Measurements from ENCODE around the gene PLAC9. TPM values are rescaled to one million over a fixed set of nuclear protein-coding genes. Genes with fewer than 3 reads are reported as not detected.
A peak's percentile ranks its signal among the peaks of the same experiment; 100 is the strongest.
"Not testable (repeated sequence)": the region's sequence is repeated elsewhere in the genome, so short reads cannot be mapped to it uniquely, and the experiment has no call there.

The PLAC9 gene
- total RNA-seq, 2 experiments from 2014 or later = not detected

DNA sequence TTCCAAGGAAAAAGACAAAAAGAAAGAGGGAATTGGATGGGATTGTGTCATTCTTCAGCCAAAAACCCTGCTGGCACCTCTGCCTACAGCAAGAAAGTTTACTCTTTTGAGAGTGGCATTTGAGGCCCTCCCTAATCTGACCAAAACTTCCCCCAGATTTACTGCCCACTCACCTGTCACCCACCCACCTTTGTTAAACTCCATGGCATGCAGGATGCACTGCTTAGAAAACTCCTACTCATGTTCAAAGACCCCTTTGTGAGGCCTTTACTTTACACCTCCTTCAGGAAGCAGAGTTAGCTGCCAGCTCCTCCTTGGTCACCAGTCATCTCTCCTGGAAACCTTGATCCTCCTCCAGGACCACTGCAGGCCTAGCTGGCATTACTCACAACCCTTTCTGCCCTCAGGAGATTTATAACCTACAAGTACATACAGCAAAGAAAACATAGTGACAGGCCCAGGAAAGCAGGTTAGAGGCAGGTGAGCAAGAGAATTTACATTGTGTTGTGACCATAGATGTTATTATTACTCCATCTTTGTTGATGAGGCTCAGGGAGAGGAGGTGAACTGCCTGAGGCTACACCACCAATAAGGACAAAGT, 10.3 kb upstream of the PLAC9 start:
- no peak for DNase-seq
- intact Hi-C loops (cut with micrococcal nuclease) = no loop called here
- ChIA-PET CTCF (interaction anchor here (0.6 to 1.2 kb wide), 2 partner anchors 7 to 22 kb away, joined by 4 to 5 read pairs; no protein-coding TSS in a partner anchor), POLR2A (no interaction called here)
- Mint-ChIP-seq H3K27me3 (peaks cover 5% of the 10 kb centered on the region), H3K4me1 (ENCODE audit: low read depth) (no peaks in the 10 kb centered on the region), H3K9me3 (no peaks in the 10 kb centered on the region), H3K27ac (no peak overlapping the region), H3K36me3 (no peaks in the 10 kb centered on the region), H3K4me3 (no peak overlapping the region)

DNA sequence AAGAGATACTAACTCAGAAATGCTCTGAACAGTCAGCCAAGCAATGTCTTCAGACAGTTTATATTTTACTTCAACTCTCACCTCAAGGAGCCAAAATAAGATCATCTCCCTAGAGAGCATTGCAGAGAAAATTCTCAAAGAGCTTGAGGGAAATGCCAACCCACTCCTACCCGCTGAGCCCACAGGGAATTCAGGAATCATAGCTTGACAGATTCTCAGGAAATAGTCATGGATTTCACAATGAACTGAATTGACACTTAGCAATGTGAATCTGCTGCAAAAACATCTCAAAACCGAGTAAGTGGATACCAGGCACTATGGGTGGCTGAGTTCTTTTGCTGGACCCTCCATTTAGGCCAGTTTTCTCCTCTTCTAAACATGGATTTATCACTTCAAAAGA, 9.8 kb upstream of the PLAC9 start:
- Mint-ChIP-seq H3K4me1 (ENCODE audit: low read depth) (no peaks in the 10 kb centered on the region), H3K27ac (no peak overlapping the region), H3K4me3 (no peak overlapping the region), H3K36me3 (no peaks in the 10 kb centered on the region), H3K9me3 (no peaks in the 10 kb centered on the region), H3K27me3 (peaks cover 5% of the 10 kb centered on the region)
- no peak for DNase-seq
- ChIA-PET POLR2A (no interaction called here), CTCF (interaction anchor here (1.2 kb wide), 1 partner anchor 21 kb away, joined by 4 read pairs; no protein-coding TSS in a partner anchor)
- intact Hi-C loops (cut with micrococcal nuclease) = no loop called here

DNA sequence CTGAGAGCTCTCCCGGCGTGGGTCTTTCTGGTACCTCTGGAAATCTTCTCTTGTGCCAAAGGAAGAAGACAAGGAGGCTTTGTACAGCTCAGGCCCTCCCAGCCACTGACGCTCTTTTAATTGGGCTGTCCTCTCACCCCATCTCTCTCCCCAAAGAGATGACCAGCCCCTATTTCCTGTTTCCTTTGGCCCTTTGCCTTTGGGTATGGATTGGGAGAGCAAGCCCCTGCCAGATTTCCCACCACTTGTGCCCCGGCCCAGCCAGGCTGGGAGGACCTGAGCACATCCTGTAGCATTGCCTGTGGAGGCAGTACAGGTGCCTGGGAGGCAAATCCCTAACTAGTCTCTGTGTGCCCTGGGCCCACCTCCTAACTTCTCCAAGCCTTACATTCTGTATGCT, 5.7 kb upstream of the PLAC9 start:
- Mint-ChIP-seq H3K4me1 (ENCODE audit: low read depth) (no peaks in the 10 kb centered on the region), H3K9me3 (no peaks in the 10 kb centered on the region), H3K27ac (no peak overlapping the region), H3K36me3 (no peaks in the 10 kb centered on the region), H3K27me3 (peaks cover 10% of the 10 kb centered on the region), H3K4me3 (no peak overlapping the region)
- POLR2A ChIA-PET = no interaction called here
- DNase-seq = no peak
- CTCF ChIA-PET = interaction anchor here (1.2 kb wide), 1 partner anchor 657 kb away, joined by 3 read pairs; no protein-coding TSS in a partner anchor
- intact Hi-C loops (cut with micrococcal nuclease) = no loop called here

DNA sequence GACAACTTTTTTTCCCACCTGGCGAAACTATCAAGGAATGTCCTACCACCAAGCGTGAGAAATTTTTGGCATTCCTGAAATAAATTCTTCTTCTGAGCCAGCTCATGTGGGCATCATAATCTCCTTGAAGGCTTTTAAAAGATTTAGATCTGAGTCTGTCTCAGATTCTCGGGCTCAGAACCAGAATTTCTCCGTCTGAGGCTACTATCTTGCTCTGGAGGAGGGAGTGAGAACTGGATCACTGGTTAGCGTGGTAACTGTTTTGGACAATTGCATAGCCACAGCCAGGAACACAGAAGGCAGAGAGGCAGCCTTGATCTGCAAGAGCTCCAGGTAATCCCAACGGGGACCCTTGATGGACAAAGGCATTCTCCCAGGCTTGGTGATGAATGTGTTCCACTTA, 1.0 kb upstream of the PLAC9 start:
- H3K36me3 Mint-ChIP-seq = no peaks in the 10 kb centered on the region
- intact Hi-C loops (cut with micrococcal nuclease) = no loop called here
- H3K4me1 Mint-ChIP-seq (ENCODE audit: low read depth) = peaks cover 3% of the 10 kb centered on the region
- no peaks in the 10 kb centered on the region for H3K9me3 Mint-ChIP-seq
- ChIA-PET POLR2A (no interaction called here), CTCF (interaction anchor here (1.3 to 4.4 kb wide), 3 partner anchors 12 to 72 kb away, joined by 4 to 54 read pairs (median 6); no protein-coding TSS in a partner anchor)
- no peak overlapping the region for H3K27ac Mint-ChIP-seq
- H3K27me3 Mint-ChIP-seq = peaks cover 25% of the 10 kb centered on the region
- DNase-seq = no peak
- H3K4me3 Mint-ChIP-seq = no peak overlapping the region

DNA sequence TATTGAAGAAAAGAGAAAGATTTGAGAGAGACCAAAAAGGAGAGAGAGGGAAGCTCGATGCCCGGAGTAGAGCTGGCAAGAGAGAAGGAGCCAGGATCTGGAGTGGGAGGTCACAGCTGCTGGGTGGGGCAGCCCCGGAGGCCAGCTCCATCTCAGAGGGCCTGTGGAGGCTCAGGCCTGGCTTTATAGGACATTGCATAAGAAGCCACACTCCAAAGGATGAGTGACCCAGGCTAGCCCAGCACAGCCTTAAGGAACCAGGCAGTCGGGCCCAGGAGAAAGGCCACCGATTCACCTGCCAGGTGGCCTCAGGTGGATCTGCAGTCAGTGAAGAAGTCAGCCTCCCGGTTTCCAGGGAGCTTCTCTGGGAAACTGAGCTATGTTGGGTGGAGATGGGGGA, 676 bp downstream of the PLAC9 start:
- peaks cover 3% of the 10 kb centered on the region for H3K4me1 Mint-ChIP-seq (ENCODE audit: low read depth)
- no peak overlapping the region for H3K27ac Mint-ChIP-seq
- intact Hi-C loops (cut with micrococcal nuclease) = no loop called here
- H3K9me3 Mint-ChIP-seq = no peaks in the 10 kb centered on the region
- peak overlapping the region; percentile 4 for H3K4me3 Mint-ChIP-seq
- POLR2A ChIA-PET = no interaction called here
- CTCF ChIA-PET = interaction anchor here (0.9 to 1.4 kb wide), 3 partner anchors 10 to 75 kb away, joined by 3 to 9 read pairs (median 4); no protein-coding TSS in a partner anchor
- H3K36me3 Mint-ChIP-seq = no peaks in the 10 kb centered on the region
- peaks cover 28% of the 10 kb centered on the region for H3K27me3 Mint-ChIP-seq
- DNase-seq = no peak

DNA sequence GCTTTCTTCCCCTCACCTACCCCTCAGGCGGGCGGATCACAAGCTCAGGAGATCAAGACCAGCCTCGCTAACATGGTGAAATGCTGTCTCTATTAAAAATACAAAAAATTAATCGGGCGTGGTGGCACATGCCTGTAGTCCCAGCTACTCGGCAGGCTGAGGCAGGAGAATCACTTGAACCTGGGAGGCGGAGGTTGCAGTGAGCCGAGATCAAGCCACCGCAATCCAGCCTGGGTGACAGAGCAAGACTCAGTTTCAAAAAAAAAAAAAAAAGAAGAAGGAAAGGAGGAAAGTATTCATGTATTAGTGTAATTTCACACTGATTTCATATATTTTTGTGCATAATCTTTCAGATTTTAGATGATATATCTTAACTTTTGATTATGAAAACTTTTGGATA, 1.2 kb downstream of the PLAC9 start:
- POLR2A ChIA-PET; H3K4me1 Mint-ChIP-seq (ENCODE audit: low read depth); DNase-seq; H3K27ac Mint-ChIP-seq; H3K36me3 Mint-ChIP-seq; H3K4me3 Mint-ChIP-seq; intact Hi-C loops (cut with micrococcal nuclease); H3K9me3 Mint-ChIP-seq: not testable (repeated sequence)
- peaks cover 30% of the 10 kb centered on the region for H3K27me3 Mint-ChIP-seq
- CTCF ChIA-PET = interaction anchor here (0.9 to 1.4 kb wide), 3 partner anchors 9 to 75 kb away, joined by 3 to 9 read pairs (median 4); no protein-coding TSS in a partner anchor

DNA sequence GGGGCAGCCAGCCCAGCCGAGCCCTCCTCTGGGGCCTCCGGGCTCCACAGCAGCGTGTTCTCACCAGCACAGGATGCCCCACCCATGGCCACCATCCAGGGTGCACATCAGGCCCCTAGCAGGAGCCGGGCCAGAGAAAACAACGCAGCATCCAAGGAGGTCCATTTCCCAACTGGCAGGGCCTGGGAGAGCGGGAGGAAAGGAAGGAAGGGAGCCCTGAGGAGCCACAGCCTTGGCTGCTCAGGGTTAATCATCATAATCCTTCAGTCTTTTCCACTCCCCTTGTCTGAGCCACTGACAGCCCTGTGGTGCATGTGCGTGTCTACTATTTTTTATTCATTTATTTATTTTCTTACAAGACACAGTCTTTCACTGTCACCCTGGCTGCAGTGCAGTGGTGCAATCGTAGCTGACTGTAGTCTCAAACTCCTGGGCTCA, 3.6 kb downstream of the PLAC9 start:
- H3K4me3 Mint-ChIP-seq = no peak overlapping the region
- H3K36me3 Mint-ChIP-seq = no peaks in the 10 kb centered on the region
- DNase-seq = no peak
- no peak overlapping the region for H3K27ac Mint-ChIP-seq
- H3K9me3 Mint-ChIP-seq = no peaks in the 10 kb centered on the region
- intact Hi-C loops (cut with micrococcal nuclease) = no loop called here
- POLR2A ChIA-PET = no interaction called here
- H3K4me1 Mint-ChIP-seq (ENCODE audit: low read depth) = peaks cover 3% of the 10 kb centered on the region
- peaks cover 38% of the 10 kb centered on the region for H3K27me3 Mint-ChIP-seq
- CTCF ChIA-PET = interaction anchor here (1.2 kb wide), 1 partner anchor 87 kb away, joined by 5 read pairs; no protein-coding TSS in a partner anchor

DNA sequence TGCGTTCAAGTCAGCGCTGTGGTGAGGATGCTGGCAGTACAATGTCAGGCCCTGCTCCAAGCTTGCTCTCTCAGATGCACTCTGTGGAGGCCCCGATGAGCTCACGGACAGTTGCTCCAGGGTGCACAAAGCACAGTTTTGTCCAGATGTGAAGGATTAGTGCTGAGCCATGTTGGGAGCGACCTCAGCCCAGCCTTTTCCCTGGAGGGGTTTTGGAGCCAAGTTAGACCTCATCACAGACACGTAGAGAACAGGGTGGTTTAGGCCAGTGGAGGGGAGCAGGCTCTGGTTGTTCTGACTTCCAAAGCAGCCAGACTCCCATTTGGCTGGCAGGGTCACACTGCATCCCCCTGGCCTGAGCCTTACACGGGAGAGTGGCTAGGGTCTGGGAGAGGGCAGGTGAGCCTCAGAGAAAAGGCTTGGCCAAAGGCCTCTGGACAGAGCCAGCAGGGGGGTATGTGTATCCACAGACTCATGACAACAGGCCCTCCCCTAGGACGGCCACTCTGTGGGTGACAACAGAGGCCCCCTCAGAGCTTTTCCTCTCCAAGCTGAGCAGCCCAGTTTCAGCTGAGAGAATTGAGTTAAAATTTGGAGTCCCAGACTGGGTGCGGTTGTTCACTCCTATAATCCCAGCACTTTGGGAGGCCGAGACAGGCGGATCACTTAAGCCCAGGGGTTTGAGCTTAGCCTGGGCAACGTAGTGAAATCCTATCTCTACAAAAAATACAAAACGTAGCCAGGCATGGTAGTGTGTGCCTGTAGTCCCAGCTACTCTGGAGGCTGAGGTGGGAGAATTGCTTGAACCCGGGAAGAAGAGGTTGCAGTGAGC, 4.7 kb downstream of the PLAC9 start:
- no peaks in the 10 kb centered on the region for H3K36me3 Mint-ChIP-seq
- CTCF ChIA-PET = interaction anchor here (1.2 to 1.8 kb wide), 2 partner anchors 85 kb away, joined by 5 to 7 read pairs; no protein-coding TSS in a partner anchor

DNA sequence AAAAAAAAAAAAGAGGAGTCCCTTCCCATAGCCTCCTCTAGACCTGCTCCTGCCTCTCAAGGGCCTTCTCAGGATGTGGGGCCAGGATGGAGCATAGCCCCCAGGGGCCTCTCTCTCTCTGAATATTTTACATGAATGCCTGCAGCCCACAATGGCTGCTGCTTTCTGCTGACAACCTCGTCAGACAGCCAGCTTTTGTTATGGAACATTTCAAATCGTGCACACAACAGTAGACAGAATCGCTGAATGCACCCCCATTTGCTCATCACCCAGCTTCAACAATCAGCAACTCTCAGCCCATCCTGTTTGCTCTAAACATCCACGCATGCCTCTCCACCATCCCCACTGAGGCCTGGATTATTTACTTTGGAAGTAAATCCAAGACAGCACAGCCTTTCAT, 5.4 kb downstream of the PLAC9 start:
- DNase-seq = no peak
- CTCF ChIA-PET = interaction anchor here (0.6 to 1.8 kb wide), 2 partner anchors 19 to 85 kb away, joined by 3 to 7 read pairs; no protein-coding TSS in a partner anchor
- Mint-ChIP-seq H3K4me1 (ENCODE audit: low read depth) (peaks cover 1% of the 10 kb centered on the region), H3K36me3 (no peaks in the 10 kb centered on the region), H3K4me3 (no peak overlapping the region), H3K27me3 (peaks cover 26% of the 10 kb centered on the region), H3K27ac (no peak overlapping the region), H3K9me3 (no peaks in the 10 kb centered on the region)
- POLR2A ChIA-PET = no interaction called here
- intact Hi-C loops (cut with micrococcal nuclease) = no loop called here

More for the DNA sequence above, 4.7 kb downstream of the PLAC9 start:
- POLR2A ChIA-PET = no interaction called here
- no peak overlapping the region for H3K27ac Mint-ChIP-seq
- DNase-seq = no peak
- H3K4me1 Mint-ChIP-seq (ENCODE audit: low read depth) = peaks cover 3% of the 10 kb centered on the region
- H3K4me3 Mint-ChIP-seq = no peak overlapping the region
- peaks cover 29% of the 10 kb centered on the region for H3K27me3 Mint-ChIP-seq
- intact Hi-C loops (cut with micrococcal nuclease) = no loop called here
- H3K9me3 Mint-ChIP-seq = no peaks in the 10 kb centered on the region

DNA sequence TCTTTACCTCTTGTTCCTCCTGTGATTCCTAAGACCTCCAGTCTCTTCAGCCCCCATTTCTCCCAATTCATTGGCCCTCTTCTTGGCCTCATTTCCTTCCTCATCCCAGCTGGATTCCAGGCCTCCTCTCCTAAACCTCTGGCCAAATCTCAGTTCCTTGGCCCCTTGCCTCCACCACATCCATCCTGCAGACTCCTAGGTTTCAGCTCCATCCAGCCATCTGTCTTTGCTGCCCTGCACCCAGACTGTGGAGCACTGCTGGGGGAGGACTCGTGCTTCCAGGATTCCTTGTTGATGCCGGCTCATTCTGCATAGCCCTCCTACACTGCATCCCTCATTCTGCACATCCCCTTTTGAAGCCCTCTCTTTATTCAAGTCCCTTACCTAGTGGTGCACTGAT, 6.7 kb downstream of the PLAC9 start:
- no peak overlapping the region for H3K27ac Mint-ChIP-seq
- H3K4me1 Mint-ChIP-seq (ENCODE audit: low read depth) = peaks cover 3% of the 10 kb centered on the region
- intact Hi-C loops (cut with micrococcal nuclease) = no loop called here
- H3K36me3 Mint-ChIP-seq = no peaks in the 10 kb centered on the region
- H3K4me3 Mint-ChIP-seq = no peak overlapping the region
- ChIA-PET POLR2A (no interaction called here), CTCF (interaction anchor here (0.9 to 1.8 kb wide), 3 partner anchors 83 to 95 kb away, joined by 3 to 7 read pairs (median 3); no protein-coding TSS in a partner anchor)
- no peaks in the 10 kb centered on the region for H3K9me3 Mint-ChIP-seq
- DNase-seq = no peak
- H3K27me3 Mint-ChIP-seq = peaks cover 18% of the 10 kb centered on the region

DNA sequence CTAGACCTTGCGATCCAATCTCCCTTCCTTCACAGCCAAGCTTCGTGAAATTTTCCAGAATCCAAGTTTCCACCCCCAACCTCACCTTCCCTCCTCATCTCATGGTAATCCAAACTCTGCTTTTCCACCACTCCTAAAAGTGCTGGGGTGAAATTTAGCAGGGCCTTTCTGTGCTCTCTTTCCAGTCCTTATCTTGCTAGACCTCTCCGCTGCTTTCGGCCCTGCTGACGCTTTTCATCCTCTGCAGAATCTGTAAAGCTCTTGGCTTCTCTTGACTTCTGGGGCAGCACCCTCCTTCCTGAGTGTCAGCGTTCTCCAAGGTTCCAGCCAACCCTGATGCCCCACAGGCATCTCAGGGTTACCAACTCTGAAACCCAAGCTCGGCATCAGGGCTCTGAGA, 7.7 kb downstream of the PLAC9 start:
- Mint-ChIP-seq H3K27me3 (peaks cover 15% of the 10 kb centered on the region), H3K36me3 (no peaks in the 10 kb centered on the region), H3K9me3 (no peaks in the 10 kb centered on the region), H3K4me3 (no peak overlapping the region), H3K4me1 (ENCODE audit: low read depth) (peaks cover 12% of the 10 kb centered on the region), H3K27ac (no peak overlapping the region)
- no peak for DNase-seq
- POLR2A ChIA-PET = interaction anchor here (0.7 kb wide), 1 partner anchor 220 kb away, joined by 7 read pairs; no protein-coding TSS in a partner anchor
- intact Hi-C loops (cut with micrococcal nuclease) = loop anchor here (10.0 kb wide), 2 partner anchors 65 to 645 kb away; partner anchors contain the start of gene ANXA11
- CTCF ChIA-PET = interaction anchor here (1.2 to 8.9 kb wide), 2 partner anchors 80 to 96 kb away, joined by 3 to 184 read pairs; no protein-coding TSS in a partner anchor

All from activated CD4-positive, alpha-beta memory T cell treated with anti-CD3 and anti-CD28 coated beads for 36 hours (primary cell).